HG03159 (cell line): Measurements from ENCODE around the gene COX5A.
"Not testable (repeated sequence)": the region's sequence is repeated elsewhere in the genome, so short reads cannot be mapped to it uniquely, and the experiment has no call there.

Experiments
- ATAC-seq: cut with Tn5 transposase; IDR thresholded peaks from one replicate; pipeline ENCODE4 v1.9.1; 2021; ENCODE audit warnings: mild to moderate bottlenecking, moderate library complexity; ENCODE audit not compliant: unreplicated experiment

COX5A gene

DNA sequence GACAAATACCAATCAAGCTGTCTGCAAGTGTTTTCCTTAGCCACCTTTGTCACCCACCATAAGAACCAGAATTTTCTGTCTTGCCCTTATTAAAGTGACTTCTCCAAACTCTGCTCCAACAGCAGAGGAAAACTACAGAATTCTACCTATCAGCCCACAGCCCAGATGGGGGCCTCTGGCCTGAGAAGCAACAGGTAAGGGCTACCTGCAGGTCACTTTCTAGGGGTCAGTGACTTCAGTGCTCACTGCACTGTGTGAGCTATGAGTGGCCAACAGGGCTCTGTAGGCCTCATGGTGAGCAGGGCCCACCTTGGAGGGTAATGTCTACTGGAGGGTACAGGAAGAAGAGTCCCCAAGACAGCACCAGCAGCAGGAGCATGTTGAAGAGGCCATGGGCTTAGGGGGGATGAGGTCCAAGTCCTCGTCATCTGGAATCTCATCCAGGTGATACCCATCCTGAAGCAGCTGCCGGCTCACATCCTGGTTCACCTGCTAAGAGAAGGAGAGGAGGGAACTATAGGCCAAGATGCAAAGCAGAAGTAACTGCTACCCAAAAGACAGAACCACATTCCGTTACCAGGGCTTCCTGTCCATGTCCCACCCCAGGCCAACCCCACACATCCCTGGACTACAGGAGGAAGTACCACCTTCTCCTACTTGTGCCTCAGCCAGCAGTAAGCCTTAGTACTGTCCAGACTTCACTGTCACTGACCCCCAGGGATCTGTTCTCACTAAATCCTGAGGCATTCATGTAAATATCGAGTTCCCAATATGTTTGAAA lies 35.4 kb downstream of the COX5A start:
- ATAC-seq: no peak

DNA sequence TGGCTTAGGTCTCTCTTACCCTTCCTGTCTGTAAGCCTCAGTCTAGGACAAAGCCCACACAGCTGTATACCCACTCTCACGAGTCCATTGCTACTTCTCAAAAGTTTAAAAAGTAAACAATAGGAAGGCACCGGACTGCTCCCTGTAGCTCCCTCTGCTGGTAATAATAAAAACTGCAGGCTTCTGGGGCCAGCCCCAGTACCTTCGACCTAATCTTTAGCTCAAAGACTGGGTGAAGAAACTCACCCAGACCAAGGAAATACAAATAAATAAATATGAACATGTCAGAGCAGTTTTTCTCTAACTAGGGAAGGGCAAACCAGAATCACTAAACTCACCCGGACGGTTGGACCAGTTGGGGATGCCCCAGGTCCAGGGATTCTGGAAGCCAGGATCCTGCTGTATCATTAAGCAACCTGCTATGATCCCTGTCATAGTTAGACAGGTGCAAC lies 36.2 kb downstream of the COX5A start:
- ATAC-seq: no peak

DNA sequence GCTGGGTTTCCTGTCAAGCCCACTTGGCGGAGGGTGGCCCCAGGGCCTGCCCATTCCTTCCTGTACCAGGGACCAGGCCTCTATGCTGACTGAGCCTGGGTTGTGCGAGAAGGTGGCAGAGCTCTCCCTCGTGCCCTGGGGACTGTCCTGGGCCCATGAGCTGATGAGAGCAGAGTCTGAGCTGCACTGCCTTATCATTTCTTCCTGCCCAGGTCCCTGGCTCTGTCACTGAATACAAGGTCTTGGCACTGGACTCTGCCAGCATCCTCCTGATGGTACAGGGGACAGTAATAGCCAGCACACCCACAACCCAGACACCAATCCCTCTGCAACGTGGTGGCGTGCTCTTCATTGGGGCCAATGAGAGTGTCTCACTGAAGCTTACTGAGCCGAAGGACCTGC lies 40.6 kb downstream of the COX5A start:
- ATAC-seq: no peak

DNA sequence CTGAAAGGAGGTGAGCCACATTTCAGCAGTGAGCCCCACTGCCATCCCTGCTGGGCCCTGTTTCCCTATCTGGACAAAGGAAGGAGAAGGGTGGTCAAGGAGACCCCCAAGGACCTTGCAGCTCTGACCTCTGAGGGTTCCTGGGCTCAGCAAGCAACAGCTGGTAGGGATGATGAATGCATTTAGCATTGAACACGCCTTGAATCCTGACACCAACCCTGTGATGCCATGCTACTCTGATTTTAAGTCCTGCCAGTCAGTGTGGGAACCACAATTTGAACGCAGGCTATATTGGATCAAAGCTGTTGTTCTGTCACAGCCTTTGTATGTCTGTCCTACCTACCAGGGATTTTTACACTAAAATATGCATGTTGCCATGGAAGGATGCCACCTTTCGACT lies 41.6 kb downstream of the COX5A start:
- no peak for ATAC-seq

DNA sequence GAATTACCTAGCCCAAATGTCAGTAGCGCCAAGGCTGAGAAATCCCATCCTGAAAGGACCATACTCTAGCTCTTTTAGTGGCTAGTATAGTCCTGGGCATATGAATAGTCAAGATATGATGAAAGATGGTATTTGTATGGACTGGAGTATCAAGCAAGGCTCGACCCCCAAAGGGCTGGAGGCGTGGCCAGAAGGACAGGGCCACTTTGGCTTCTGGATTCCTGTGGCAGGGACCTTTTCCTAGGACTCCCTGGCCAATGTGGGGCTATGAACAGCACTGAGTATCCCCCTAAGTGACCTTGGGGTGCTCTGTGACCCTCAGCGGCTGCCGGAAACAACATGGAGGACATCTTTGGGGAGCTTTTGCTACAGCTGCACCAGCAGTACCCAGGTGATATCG lies 42.0 kb downstream of the COX5A start:
- no peak for ATAC-seq

DNA sequence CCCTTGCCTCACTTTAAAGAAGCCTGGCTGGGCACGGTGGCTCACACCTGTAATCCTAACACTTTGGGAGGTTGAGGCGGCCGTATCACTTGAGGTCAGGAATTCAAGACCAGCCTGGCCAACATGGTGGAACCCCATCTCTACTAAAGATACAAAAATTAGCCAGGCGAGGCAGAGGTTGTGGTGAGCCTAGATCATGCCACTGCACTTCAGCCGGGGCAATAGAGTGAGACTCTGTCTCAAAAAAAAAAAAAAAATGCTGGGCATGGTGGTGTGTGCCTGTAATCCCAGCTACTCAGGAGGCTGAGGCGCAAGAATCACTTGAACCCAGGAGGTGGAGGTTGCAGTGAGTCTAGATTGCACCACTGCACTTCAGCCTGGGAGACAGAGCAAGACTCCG lies 43.5 kb downstream of the COX5A start:
- not testable (repeated sequence) for ATAC-seq

DNA sequence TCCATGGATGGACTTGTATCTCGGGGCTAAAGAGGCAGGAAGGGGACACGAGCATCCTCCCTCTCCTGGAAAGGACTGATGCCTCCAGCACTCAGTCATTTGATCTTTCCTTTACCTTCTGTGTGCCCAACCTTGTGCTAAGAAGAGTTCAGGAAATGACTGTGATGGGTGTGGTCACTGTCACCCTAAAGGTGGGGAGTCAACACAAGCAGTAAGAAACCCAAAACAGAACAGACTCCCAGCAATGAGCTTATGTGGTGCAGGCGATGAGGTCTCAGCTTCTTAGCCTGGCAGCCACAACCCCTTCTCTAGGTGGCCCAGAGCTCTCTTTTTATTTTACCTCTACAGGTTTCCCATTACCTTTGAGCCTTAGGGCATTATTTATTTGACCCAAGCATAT lies 44.2 kb downstream of the COX5A start:
- no peak for ATAC-seq

DNA sequence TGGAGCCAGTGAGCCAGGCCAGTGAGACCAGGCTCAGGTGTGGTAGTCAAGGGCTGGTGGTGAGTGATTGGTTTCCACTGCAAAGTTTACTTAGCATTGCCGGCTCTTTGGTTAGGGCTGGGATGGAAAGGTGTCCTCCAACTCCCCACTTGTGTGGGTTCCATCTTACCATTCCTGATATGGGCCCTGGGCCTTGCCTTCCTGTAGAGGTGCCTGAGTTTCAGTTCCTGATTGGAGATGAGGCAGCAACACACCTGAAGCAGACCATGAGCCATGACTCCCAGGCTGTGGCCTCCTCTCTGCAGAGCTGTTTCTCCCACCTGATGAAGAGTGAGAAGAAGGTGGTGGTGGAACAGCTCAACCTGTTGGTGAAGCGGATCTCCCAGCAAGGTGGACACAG lies 44.9 kb downstream of the COX5A start:
- no peak for ATAC-seq

DNA sequence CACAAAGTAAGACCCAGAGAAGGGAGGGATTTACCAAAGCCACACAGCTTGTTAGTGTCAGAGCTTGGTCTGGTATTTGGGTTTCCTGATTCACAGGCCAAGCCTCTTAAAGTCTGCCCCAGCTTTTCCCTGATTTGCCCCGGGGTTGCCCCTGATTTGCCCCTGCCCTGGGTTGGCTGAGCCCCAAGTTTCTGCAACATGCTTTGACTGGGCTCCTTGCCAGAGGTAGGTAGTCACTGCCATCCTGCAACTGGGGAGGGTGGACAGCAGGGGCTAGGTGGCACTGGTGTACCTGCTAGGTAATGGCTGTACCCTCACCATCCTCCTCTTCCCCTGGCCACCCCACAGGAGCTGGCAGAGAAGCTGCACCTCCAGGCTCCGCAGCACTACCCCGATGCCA lies 45.6 kb downstream of the COX5A start:
- no peak for ATAC-seq

DNA sequence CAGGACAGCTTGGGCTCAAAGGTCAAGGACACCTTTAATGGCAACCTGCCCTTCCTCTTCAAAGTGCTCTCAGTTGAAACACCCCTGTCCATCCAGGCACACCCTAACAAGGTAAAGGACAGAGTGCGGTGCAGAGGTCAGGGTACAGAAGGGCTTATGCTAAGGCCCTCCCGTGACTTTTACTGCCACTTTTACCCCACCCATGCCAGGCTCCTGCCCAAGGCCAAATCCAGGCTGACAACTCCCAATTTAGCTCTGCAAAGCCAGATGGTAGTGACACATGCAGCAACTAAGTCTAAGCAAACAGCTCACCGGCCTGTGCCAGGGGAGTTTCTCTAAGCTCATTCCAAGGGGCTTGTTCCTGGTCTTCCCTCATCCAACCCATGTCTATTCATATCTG lies 46.4 kb downstream of the COX5A start:
- no peak for ATAC-seq

DNA sequence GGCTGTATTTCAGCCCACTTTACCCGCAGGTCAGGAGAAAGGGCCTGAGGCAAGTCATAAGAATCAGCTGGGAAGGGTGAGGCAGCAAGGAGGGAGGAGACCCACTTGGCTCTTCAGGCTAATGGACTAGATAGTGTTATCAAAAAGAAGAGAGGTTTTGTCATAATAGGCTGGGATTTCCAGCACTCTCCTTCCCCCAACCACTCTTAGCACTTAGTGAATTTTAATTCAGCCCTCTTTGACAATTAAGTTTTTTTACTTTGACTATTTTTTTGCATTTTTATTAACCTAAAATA lies 47.3 kb downstream of the COX5A start:
- ATAC-seq: no peak

DNA sequence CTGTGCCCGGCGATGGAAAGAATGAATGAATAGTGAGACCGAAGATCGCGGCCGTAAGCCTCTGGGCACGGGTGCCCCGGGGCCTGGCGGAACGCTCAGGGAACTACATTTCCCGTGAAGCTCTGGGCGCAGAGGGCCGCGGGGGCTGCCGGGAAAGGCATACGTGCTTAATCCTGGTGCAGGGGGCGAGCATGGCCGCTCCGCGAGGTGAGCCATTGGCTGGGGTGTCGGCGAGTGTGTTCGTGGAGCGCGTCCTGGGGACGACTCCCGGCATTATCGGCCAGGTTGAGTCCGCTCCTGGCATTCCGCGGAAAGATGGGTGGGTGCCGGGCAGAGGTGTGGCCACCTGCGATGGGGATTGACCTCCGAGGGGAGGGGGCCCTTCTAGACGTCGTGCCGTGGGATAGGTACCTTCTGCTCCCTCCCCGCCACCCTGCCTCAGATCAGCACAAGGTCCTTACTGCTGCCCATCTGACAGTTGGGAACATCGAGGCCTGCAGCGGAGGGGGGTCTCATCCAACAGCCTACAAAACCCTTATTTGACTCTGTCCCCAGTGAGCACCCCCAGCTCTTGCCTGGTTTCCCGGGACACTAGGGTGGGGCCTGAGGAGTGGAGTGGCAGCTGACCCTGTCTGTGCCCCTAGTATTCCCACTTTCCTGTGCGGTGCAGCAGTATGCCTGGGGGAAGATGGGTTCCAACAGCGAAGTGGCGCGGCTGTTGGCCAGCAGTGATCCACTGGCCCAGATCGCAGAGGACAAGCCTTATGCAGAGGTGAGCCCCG lies 47.8 kb downstream of the COX5A start, which contains the start of gene MPI:
MPI (plus strand) TSS at position 160 of the 782 bp plus-strand sequence; CDS start at position 192, 32 bp downstream.
- ATAC-seq: peak; percentile 89

DNA sequence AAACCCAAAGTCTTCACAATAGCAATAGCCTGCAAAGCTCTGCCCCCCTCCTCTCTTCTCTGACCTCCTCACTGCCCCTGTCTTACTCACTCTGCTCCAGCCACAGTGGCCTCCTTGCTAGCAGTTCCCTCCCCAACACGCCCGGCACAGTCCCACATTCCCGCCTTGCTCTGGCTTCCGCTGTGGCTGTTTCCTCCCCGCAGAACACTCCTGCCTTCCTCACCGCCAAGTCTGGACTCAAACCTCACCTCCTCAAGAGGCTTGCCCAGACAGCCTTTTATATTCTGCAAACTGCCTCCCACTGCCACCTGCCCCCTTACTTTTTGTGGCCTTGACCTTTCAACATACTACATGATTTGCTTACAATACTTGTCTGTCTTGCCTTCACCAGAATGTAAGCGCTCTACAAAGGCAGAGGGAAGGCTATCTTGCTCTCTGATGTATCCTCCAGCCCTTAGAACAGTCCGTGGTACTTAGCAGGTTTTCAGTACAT lies 48.4 kb downstream of the COX5A start:
- peak; percentile 21 for ATAC-seq

DNA sequence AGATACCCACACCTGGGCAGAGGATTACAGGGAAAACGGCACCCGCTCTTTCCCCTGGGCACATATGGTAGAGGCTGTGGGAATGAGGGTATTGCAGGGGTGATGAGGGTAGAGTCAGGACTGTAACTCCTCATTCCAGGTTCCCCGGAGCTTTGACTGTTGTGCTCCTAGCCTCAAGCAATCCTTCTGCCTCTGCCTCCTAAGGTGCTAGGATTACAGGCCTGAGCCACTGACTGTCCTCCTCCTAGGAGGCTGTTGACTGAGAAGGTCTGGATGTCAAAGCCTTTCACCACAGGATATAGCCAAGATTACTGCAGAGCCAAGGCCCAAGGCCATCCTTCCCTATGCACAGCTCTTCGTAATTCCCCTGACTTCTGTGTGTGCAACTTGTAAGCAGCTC lies 49.2 kb downstream of the COX5A start:
- ATAC-seq: no peak

DNA sequence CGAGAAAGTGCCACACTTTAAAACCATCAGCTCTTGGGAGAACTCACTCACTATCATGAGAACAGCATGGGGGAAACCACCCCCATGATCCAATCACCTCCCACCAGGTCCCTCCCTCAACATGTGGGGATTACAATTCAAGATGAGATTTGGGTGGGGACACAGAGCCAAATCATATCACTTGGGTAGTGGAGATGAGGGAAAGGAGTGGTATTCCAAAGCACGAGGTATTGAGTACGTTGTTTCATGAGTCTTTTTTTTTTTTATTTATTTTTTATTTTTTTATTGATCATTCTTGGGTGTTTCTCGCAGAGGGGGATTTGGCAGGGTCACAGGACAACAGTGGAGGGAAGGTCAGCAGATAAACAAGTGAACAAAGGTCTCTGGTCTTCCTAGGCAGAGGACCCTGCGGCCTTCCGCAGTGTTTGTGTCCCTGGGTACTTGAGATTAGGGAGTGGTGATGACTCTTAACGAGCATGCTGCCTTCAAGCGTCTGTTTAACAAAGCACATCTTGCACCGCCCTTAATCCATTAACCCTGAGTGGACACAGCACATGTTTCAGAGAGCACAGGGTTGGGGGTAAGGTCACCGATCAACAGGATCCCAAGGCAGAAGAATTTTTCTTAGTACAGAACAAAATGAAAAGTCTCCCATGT lies 50.2 kb downstream of the COX5A start:
- not testable (repeated sequence) for ATAC-seq

DNA sequence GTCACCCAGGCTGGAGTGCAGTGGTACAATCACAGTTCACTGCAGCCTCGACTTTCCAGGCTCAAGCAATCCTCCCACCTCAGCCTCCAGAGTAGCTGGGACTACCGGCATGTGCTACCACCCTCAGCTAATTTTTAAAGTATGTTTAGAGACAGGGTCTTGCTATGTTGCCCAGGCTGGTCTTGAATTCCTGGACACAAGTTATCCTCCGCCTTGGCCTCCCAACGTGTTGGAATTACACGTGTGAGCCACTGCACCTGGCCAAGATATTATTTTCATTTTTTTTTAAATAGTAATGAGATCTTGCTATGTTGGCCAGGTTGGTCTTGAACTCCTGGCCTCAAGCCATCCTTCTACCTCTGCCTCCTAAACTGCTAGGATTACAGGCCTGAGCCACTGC lies 52.4 kb downstream of the COX5A start:
- no peak for ATAC-seq

DNA sequence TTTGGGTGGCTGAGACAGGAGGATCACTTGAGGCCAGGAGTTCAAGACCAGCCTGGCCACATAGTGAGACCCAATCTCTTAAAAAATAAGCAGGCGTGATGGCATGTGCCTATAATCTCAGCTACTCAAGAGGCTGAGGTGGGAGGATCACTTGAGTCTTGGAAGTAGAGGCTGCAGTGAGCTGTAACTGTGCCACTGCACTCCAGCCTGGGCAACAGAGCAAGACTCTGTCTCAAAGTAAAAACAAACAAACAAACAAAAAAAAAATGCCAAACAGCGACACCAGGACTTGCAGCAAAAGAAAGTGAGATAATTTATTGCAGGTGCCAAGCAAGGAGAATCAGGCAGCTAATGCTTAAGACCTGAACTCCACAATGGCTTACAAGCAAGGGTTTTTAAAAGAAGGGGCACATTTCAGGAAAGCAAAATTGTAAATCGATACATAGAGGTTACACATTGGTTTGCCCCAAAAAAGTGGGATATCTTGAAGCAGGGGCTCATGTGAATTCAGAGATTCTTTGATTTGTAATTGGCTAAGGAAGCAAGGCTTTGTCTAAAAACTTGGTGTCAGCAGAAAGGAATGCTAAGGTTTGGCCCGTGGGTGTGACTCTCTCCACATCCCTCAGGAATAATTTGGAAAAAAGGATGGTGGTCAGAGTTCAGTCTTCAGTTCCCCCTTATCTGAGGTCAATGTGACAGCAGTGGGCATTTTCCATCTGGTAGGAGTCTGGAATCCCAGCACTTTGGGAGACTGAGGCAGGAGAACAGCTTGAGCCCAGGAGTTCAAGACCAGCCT lies 53.2 kb downstream of the COX5A start:
- no peak for ATAC-seq

DNA sequence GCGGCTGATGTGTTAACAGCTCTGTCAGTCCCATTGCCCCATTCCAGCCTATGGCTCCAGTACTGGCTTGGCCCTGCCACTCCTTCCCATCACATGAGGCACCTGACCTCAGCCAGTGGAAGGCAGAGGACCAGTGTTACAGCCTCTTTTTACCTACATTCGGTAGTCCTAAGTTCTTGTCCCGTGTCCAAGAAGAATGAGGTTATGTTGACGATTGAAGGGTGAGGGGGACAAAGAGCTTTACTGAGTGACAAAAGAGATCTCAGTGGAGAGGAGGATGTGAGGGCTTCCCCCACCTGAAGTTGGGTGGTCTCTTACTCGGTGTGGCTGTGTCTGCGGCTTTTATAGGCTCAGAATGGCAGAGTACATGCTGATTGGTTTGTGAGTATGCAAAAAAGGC lies 55.3 kb downstream of the COX5A start:
- no peak for ATAC-seq

DNA sequence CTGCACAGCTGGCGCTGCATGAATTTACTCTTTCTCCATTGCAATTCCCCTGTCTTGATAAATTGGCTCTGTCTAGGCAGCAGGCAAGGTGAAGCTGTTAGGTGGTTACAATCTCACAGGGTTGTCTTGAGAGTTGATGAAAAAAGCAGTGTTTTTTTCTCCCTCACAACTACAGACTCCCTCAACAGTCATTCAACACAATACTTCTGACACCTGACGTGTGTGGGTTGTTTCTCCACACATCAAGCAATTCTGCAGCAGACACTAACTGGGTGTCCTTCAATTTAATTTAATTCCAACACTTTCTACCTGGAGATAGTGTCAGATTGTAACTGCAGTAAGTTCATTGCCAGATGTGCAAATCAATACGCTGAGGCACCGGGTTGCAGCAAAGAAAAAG lies 59.6 kb downstream of the COX5A start:
- ATAC-seq: no peak

DNA sequence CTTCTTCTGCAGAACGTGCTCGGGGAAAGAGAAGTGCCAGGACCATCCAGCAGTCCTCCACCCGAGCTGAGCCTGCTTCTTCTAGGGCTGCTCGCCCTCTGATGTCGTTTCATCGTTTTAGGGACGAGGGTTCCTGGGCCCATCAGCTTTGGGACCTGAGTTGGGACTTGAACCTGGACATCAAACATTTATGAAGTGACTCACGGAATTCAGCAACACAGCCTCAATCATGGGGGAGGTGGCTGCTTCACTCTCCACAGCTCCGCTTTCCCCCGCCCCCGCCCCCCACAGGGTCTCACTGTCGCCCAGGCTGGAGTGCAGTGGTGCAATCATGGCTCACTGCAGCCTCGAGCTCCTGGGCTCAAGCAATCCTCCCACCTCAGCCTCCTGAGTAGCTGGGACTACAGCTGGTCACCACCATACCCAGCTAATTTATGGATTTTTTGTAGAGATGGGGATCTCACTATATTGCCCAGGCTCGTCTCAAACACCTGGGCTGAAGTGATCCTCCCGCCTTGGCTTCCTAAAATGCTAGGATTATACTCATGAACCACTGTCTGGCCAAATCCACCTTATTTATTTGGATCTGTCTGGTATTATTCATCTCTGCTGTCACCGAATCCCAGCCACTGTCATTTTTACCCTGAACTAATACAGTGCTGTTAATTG lies 64.0 kb downstream of the COX5A start:
- no peak for ATAC-seq
